ENCODE data around the gene LBHD1.
"Not testable (repeated sequence)": the region's sequence is repeated elsewhere in the genome, so short reads cannot be mapped to it uniquely, and the experiment has no call there.

Gene LBHD1

DNA sequence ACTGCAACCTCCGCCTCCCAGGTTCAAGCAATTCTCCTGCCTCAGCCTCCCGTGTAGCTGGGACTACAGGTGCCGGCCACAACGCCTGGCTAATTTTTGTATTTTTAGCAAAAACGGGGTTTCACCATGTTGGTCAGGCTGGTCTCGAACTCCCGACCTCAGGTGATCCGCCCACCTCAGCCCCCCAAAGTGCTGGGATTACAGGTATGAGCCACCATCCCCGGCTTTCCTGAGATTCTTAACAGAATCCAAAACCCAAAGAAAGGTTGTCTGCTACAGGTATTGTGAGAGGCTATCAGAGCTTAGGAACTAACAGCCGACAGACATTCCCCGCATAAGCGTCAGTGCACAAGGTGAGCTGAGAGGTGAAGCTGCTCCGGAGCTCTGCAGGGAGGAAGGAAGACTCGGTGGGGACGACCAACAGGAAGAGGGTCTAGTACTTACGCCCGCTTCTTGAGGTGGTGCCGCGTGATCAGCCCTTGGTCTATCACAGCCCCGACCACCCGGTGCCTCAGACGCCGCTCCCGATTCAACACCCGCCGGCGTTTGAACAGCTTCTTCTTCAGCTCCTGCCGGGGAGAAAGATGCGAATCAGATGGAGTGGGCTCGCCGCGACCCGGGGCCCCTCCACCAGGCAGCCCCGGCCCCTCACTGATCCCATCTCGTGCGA is 7.5 kb downstream of the LBHD1 start:
- no peak for DNase-seq (ENCODE audit: low read depth)

DNA sequence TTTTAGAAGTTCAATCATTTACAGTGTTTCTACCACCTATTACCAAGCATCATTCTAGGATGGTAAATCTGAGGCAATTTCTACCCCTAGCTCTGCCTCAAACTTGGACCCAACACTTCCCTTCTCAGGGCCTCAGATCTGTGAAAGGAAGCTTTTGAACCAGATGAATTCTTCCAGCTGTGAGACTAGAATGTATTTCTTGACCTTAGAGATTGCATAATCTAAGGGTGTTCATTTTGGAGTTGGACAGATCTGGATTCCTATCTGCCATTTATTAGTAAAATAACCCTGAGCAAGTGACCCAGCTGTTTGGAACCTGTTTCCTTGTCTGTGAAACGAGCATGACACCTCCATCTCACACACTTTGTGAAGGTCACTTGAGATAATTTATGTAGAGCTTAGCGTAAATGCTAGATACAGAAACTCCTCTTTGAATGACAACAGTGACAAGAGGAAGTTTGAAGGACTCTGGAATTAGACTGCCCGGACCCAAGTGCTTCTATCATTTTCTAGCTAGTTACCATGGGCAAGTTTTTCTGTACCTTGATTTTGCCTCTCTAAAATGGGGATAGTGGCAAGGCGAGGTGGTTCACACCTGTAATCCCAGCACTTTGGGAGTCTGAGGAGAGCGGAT is 15.2 kb downstream of the LBHD1 start:
- no peak for DNase-seq (ENCODE audit: low read depth)

DNA sequence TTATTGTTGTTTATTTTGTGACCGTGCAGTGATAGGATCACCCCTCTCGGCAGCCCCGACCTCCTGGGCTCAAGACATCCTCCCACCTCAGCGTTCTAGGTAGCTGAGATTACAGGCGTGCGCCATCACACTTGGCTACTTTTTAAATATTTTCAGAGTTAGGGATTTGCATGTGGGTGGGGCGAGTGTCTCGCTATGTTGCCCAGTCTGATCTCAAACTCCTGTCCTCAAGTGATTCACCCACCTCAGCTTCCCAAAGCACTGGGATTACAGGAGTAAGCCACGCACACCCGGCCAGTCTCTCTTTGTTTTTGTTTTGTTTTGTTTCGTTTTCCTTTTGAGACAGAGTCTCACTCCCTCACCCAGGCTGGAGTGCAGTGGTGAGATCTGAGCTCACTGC is 17.8 kb downstream of the LBHD1 start:
- DNase-seq (ENCODE audit: low read depth): no peak

DNA sequence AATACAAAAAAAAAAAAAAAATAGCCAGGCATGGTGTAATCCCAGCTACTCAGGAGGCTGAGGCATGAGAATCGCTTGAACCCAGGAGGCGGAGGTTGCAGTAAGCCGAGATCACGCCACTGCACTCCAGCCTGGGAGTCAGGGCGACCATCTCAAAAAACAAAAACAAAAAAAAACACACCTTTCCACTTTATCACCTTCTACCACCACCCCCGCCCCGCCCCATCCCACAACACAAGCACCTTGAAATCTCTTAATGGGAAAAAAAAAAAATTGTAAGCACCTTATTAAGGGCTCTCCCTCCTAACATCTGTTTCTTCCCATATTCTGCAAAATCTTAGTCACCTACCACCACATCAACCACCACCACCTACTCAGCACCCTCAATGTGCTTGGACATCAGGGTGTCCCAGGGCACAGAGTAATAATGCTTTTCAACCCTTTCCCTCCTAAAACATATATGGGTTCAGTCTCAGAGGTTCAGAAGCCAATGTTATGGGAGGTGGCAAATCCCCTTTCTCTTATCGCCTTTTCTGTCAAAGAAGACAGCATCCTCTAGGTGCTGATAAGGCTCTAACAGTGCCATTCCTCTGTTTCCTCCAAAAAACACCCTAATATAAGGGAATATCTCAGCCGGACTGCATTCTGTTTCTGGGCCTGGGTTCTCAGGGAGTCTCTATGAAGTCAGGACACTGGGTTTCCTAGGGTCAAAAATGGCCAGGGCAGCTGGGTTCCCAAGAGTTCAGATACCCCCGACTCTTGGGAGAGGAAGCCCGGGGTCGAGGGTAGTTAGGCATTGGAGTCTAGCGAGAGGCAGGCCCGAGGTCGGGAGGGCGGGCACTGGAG is 19.7 kb downstream of the LBHD1 start:
- no peak for DNase-seq (ENCODE audit: low read depth)

DNA sequence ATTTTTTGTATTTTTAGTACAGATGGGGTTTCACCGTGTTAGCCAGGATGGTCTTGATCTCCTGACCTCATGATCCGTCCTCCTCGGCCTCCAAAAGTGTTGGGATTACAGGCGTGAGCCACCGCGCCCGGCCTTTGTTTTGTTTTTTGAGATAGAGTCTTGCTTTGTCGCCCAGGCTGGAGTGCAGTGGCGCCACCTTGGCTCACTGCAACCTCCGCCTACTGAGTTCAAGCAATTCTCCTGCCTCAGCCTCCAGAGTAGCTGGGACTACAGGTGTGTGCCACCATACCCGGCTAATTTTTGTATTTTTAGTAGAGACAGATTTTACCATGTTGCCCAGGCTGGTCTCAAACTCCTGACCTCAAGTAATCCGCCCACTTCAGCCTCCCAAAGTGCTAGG is 21.8 kb downstream of the LBHD1 start:
- not testable (repeated sequence) for DNase-seq (ENCODE audit: low read depth)

DNA sequence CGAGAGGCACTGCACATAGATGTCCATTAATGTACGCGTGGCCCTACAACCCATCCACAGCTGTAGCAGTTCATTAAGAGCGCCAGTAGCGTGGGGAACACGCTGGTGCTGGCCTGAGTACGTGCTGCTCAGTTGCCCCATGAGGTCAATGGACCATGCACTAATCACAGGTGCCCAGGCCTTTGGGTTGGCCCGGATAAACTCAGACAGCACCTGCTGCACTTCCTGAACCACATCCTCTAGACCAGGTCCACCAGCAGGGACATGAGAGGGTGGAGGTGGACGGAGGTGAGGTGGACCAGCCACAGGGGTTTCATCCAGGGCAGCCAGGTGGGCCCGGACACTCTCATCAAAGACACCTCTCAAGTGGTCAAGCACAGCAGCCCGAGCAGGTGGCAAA is 22.6 kb downstream of the LBHD1 start:
- DNase-seq (ENCODE audit: low read depth): no peak

DNA sequence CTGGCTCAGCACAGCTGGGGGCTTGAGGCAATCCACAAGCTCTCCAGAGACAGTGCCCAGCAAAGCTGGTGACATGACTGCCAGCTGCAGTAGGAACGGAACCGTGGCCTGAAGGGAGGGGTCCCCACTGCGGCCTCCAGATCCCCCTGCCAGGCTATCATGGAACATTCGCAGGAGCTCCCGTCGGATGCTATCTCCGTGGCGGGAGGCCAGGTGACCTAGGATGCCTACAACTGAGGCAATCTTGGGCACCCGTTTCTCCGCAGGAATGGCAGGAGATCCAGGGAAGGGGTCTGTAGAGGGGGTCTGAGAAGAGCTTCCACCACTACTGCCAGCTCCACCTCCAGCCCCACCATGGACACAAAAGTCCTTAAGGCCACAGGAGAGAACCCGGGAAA is 23.1 kb downstream of the LBHD1 start:
- DNase-seq (ENCODE audit: low read depth): no peak

DNA sequence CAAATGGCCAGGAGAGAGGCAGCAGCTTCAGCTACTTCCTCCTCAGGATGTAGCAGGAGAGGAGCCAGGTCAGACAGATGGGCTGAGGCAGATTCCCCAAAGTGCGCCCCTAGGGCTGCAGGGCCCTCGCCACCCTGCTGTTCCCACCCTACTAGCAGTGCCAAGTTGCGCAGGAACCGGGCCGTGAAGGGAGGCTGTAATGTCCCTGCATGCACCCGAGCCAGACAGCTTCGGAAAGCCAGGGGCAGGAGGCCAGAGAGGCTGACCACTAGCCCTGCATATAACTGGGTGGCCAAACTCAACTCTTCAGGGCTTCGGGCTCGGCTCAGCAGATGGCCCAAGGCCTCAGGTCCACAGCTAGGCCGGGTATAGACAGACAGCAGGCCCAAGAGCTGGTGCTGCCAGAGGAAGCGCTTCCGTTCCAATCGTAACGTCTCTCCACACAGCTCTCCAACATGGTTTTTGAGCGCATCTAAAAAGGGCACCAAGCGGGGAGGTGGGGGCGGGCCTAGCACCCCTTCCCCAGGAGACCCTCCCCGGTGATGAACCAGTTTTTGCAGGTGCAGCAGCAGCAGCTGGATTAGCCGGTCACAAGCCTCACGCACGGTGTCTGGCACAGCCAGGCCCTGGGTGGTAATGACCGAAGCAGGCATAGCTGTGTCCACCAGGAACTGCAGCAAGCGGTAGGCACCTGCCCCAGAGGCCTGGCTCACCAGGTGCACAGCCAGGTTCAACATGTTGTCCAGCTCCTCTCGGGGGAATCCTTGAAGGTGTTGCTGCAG is 23.7 kb downstream of the LBHD1 start:
- no peak for DNase-seq (ENCODE audit: low read depth)

DNA sequence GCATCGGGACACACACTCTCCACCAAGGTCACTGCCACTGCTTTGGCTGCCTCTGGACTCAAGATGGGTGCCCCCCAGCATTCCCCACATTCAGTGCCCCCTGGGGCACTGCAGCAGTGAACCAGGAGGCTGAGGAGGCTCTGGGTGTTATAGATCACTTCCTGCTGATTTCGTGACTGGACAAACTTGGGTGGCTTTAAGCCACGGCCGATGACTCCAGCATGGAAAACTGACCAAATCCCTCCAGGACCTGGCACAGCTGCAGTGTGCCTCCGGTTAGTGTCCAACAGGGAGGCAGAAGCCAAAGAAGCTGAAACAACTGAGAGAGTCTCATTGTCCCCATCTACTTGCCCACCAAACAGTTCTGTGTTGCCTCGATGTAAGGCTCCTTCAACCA is 24.5 kb downstream of the LBHD1 start:
- no peak for DNase-seq (ENCODE audit: low read depth)

DNA sequence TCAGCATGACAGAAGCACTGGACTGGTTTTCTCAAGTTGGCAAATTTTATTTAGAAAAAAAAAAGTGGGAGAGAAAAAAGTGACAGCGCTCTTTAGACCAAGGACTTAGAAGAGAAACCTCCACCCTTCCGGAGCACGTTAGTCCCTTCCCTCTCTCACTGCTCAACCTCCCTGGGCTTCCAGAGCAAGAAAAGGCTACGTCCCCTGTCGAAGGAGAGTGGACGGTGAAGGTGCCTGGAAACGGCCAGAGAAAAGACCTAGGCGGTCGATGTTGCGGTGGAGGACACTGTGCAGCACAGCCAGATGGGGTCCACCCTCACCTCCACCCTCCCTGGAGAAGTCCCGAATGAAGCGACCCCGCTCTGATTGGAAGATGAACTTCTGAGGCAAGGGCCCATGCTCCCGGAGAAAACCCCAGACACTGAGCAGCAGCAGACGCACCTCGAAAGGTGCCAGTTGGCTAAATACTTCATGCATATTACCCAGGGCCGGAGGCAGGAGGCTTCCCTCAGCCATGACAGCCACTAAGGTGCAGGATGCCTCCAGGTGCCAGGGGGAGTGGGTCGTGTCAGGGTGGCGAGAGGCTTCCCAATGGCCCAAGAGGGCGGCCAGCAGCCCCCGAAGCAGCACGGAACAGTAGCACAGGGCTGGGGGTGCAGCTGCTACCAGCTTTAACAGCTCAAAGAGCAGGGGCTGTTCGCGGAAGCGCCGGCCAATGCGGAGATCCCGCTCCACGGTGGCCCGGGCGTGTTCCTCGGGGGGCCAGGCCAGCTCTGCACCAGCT is 25.1 kb downstream of the LBHD1 start:
- DNase-seq (ENCODE audit: low read depth): no peak

DNA sequence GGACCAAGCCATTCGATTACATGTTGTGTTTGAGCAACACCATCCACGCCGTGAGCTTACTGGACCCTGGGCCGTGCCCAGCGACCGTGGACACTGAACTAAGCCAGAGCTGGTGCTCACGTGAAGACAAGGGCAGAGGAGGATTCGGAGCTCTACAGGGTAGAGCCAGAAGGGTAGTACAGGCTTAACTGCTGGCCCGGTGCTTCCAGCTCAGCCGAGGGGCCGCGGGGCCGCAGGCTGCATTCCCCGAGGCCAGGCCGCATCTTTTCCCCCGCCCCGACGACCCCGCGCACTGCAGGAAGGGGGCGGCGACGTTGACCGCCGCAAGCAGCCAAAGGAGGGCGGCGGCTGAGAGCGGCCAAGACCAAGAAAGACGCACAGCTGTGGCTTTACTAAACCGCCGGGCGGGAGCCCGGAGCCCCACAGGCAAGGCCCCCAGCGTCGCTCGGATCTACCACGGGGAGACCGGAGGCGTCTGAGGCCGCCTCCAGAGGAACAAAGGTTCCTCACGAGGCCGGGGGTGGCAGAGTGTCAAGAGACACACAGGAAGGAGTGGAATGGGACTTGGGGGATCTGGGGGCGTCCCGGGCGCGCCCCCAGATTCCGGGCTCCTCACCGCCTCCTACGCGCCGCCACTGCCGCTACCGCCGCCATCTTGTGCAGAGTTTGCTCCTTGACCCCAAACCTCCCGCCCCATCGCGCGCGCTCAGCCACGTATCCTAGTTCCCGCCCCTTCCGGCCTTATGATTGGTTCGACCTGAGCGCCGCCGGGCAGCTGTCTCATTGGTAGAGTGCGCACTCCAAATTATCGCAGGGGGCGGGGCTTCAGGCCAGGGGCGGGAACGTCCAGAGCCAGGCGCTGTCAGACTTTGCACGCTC is 25.9 kb downstream of the LBHD1 start, which contains the start of gene GANAB:
Gene GANAB, minus strand, starts transcription at position 668 of the 879 bp plus-strand sequence. Its CDS starts 14 bp downstream, at position 654.
- peak; percentile 97 for DNase-seq (ENCODE audit: low read depth)

DNA sequence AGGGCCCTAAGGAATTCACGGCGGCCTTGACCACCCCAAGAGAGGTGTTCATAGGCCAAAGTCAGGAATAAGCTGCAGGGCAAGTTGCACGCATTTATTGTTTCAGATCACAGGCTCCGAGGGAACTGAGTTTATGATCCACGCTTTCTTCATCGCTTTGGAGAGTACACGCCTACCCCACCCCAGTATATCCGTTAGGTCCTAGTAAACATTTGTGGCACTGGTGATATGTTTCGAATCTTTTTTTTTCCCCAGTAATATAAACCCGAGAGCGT is 26.5 kb downstream of the LBHD1 start:
- no peak for DNase-seq (ENCODE audit: low read depth)

DNA sequence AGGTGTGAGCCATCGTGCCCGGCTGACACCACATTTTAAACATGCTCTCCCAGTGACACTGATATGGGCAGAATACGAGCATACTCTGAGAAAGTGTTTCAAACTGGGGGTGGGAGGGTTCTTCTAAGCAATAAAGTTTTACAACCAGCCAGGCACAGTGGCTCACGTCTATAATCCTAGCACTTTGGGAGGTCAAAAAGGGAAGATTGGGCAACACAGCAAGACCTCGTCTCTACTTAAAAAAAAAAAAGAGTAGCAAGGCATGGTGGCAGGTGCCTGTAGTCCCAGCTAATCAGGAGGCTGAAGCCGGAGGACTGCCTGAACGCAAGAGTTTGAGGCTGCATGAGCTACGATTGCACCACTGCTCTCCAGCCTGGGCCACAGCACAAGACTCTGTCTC is 27.8 kb downstream of the LBHD1 start:
- DNase-seq (ENCODE audit: low read depth): no peak

DNA sequence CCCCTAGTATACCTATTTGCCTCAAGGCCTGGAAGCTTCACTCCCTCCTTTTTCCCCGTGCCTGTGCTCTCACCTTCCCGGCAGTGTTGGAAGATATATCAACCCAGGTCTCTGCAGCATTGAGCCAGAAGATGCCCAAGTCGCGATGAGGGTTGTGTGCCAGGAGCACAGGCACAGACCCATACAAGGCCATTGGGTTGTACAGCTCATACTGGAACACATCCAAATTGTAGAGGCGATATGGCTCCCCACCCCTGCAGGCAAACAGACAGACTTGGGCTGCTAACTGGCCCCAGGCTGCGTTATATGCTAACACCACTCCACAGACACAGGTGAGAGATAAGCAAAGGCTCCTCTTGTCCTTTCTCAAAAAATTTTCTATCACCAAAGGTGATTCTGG is 39.6 kb downstream of the LBHD1 start:
- no peak for DNase-seq (ENCODE audit: low read depth)

DNA sequence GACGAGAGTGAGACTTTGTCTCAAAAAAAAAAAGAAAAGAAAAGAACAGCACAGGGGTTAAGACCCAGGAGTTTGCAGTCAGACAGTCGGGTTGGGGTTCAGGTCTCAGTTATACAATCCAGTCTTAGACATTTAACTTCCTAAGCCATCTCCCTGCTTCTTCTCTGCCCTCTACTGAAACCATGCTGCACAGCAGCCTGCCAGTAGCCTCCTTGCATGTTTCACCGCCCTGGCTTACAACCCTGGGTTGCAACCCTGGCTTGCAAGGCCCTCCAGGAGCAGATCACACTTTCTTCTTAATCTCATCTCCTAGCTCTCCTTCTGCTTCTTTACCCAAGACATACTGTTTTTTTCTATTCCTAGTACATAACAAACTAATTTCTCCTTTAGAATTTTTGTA is 44.4 kb downstream of the LBHD1 start:
- no peak for DNase-seq (ENCODE audit: low read depth)

DNA sequence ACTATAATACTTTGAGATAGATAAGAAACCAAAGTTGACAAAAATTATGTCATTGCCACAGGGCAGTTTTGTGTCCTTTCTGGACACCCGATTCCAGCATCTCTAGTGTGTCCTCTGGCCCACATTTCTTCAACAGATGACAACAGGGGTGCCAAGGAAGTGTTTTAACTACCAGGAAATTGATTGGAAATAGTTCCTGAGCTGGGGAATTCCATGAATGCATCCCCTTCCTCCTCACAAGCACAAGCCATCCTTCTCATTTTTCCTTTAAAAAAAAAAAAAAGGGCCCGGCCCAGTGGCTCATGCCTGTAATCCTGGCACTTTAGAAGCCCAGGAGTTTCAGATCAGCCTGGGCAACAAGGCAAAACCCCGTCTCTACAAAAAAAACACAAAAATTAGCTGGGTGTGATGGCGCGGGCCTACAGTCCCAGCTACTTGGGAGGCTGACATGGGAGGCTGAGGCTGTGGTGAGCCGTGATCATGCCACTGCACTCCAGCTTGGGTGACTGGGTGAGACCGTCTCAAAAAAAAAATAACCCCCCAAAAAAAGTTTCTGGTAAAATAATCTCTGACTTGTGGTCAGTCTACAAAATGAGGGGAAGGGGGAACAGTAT is 49.5 kb downstream of the LBHD1 start:
- no peak for DNase-seq (ENCODE audit: low read depth)

DNA sequence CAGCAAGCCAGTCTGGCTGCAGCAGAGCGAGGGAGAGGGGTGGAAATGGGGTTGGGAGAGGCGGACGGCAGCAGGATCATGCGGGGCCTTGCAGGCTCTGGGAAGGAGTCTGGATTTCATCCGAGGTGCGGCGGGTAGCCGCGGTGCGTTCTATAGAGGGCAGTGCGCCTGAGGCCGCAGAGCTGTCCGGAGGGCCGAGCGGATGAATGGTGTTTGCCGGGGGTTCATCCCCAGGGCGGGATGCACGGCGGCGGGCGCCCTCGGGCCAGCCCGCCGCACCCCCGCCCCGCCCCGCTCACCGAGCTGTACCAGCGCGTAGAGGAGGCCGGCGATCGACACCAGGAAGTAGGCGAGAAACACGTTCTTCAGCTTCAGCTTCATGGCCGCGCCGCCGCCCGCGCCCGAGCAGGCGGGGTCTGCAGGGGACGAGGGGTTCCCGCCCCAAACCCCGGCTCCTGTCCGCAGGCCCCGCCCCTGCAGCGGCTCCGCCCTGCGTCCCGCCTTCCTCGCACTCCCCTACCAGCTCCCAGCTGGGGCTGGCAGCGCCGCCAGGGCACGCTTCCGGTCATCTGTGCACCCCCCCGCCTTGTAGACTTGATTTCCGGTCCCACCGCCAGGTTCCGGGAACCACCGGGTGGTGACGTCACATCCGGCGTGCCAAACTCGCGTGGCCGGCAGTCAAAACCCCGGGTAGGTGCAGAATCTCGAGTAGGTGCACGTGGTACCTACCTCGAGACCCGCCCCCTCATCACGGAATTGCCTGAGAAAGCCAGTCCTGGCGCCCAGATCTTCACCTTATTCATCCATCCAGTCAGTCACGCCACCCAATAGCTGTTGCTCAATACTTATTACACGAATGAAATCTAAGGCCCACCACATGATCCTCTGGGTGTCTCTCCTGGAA is 50.2 kb downstream of the LBHD1 start, which contains the start of gene B3GAT3:
Gene B3GAT3, minus strand, starts transcription at position 420 of the 904 bp plus-strand sequence. Its CDS starts 39 bp downstream, at position 381.
- peak; percentile 94 for DNase-seq (ENCODE audit: low read depth)

DNA sequence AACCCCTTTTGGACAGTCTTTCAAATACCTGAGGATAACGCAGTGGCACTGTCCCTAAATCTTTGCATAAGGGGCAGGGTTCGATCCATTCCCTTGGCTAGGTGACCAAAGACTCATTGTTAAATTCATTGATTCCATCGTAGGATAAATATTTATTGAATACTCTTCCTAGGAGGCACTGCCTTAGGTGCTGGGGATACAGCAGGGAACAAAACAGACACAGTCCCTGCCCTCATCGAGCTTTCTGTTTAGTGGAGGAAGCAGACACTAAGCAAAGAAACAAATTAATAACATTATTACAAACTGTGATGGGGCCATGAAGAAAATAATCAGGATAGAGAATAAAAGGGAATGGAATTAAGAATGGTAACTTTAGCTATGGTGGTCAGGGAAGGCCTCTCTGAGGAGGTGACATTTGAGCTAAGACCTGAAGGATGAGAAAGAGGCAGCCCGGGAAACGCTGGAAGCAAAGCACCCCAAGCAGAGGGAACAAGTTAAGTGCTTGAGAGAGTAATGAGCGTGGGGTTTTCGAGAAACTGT is 51.0 kb downstream of the LBHD1 start:
- no peak for DNase-seq (ENCODE audit: low read depth)

DNA sequence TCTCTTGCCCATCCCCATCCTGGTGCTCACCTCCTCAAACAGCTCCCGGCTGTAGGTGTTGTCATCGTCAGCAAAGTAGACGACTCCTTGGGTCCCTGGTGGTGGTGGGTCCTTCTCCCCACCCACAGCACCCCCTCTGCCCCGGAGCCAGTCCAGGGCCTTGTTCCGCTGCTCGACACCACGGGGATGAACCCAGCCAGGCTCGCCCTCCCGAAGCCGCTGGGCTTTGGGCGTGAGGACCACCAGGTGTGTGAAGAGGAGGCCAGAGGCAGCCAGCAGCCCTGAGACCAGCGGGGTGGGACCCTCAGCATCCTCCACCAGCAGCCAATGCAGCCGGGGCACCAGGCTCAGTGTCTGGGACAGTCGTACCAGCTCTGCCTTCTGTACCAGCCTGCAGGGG is 55.1 kb downstream of the LBHD1 start:
- DNase-seq (ENCODE audit: low read depth): not testable (repeated sequence)
